K562 (cell line): ENCODE measurements around the gene PLA2G4A. TPM values are rescaled to one million over a fixed set of nuclear protein-coding genes. Genes with fewer than 3 reads are reported as not detected.

ENCODE experiments used
- ATAC-seq: fragments of 200-7000 bp; cut with Tn5 transposase; 3 replicates; pipeline ENCODE4 v1.9.1; 2020; ENCODE audit warnings: moderate library complexity
- BruUV-seq: library from RNA; stranded (reverse); fragments of 400-500 nt; replicated peaks from 2 replicates; lab custom pipeline; 2021; lab: Mats Ljungman, UMichigan
- CTCF ChIA-PET: fragments of 300-600 bp; formaldehyde crosslinking; extraction: SDS; loops from one replicate; lab custom pipeline; 2021; ENCODE audit warnings: low intra/inter-chr PET ratio; lab: Yijun Ruan, JAX
- POLR2A ChIA-PET: fragments of 300-600, 350-650 bp; sonication (Branson Sonifier 250); formaldehyde crosslinking; extraction: SDS; loops from one replicate; lab custom pipeline; 2021; ENCODE audit warnings: antibody characterized with exemption, inconsistent platforms; lab: Yijun Ruan, JAX
- DNase-seq, 4 experiments: peaks; one replicate each; pipeline versions ENCODE4 v3.0.0 to v3.0.0-alpha.2; 2011 to 2018; ENCODE audit warnings: low spot score in 3 of 4, mixed read lengths in 3 of 4; ENCODE audit errors: extremely low read depth in 1 of 4
- FAIRE-seq: peaks from 2 replicates; lab custom pipeline; 2011; peaks lifted over from hg19 to GRCh38; lab: Jason Lieb, UNC
- H2AFZ ChIP-seq: 2 replicates; pipeline ENCODE4 v1.6.0; 2011; ENCODE audit warnings: low read depth, low read length, control low read depth, inconsistent platforms
- H3K27ac ChIP-seq: fragments of 200-600 bp; 3 replicates; pipeline ENCODE4 v1.8.0; 2011; ENCODE audit warnings: low read depth, mild to moderate bottlenecking, control low read depth, inconsistent platforms, low read length, moderate library complexity, mixed read lengths; ENCODE audit errors: extremely low read depth
- H3K27me3 ChIP-seq, 2 experiments: fragments of 300-600 bp in 1 of 2; 2 replicates in 1 of 2; 3 replicates in 1 of 2; pipeline versions ENCODE4 v1.6.0 to v1.8.0; 2011; ENCODE audit warnings: inconsistent platforms in 2 of 2, low read length in 2 of 2, mild to moderate bottlenecking in 1 of 2, mixed read lengths in 1 of 2, moderate library complexity in 1 of 2; ENCODE audit not compliant: control insufficient read depth in 2 of 2, insufficient read depth in 2 of 2
- H3K36me3 ChIP-seq: fragments of 300-600 bp; 3 replicates; pipeline ENCODE4 v1.8.0; 2011; ENCODE audit warnings: mild to moderate bottlenecking, low read length, inconsistent platforms; ENCODE audit not compliant: control insufficient read depth, insufficient read depth
- H3K4me1 ChIP-seq, 2 experiments: fragments of 200-600 bp in 1 of 2; replicated peaks in 1 of 2; 2 replicates in 1 of 2; 3 replicates in 1 of 2; pipeline versions ENCODE4 v1.5.1 to v1.8.0; 2011; ENCODE audit warnings: inconsistent platforms in 2 of 2, low read length in 2 of 2, mild to moderate bottlenecking in 1 of 2, mixed read lengths in 1 of 2, moderate library complexity in 1 of 2; ENCODE audit not compliant: control insufficient read depth in 2 of 2, insufficient read depth in 2 of 2
- H3K4me2 ChIP-seq: 2 replicates; pipeline ENCODE4 v1.6.1; 2011; ENCODE audit warnings: low read length, control low read depth, inconsistent platforms, mixed read lengths; ENCODE audit not compliant: insufficient read depth
- H3K4me3 ChIP-seq: fragments of 200-600 bp; sonication (generic), shearing (Covaris generic); 2 replicates; pipeline ENCODE4 v1.5.1; 2016; ENCODE audit warnings: control low read depth, inconsistent platforms
- H3K79me2 ChIP-seq: fragments of 200-600 bp; 3 replicates; pipeline ENCODE4 v1.8.0; 2011; ENCODE audit warnings: low read length, inconsistent platforms; ENCODE audit not compliant: control insufficient read depth, insufficient read depth
- H3K9ac ChIP-seq, 2 experiments: 2 replicates each; pipeline versions ENCODE4 v1.6.0 to v1.6.1; 2011; ENCODE audit warnings: low read depth in 2 of 2, low read length in 2 of 2, control low read depth in 1 of 2, inconsistent platforms in 1 of 2, mild to moderate bottlenecking in 1 of 2, mixed read lengths in 1 of 2; ENCODE audit not compliant: insufficient read depth in 1 of 2
- H3K9me1 ChIP-seq: one replicate; pipeline ENCODE4 v1.6.0; 2011; ENCODE audit warnings: inconsistent platforms, mild to moderate bottlenecking, low read length, moderate library complexity; ENCODE audit not compliant: control insufficient read depth, insufficient read depth
- H3K9me3 ChIP-seq: replicated peaks from 2 replicates; pipeline ENCODE4 v1.5.1; 2011; ENCODE audit warnings: low read depth, low read length, inconsistent platforms; ENCODE audit not compliant: control insufficient read depth, insufficient read depth
- H4K20me1 ChIP-seq: replicated peaks from 2 replicates; pipeline ENCODE4 v1.6.1; 2011; ENCODE audit warnings: low read length, inconsistent platforms, mixed read lengths; ENCODE audit not compliant: control insufficient read depth, insufficient read depth
- DEAF1 ChIP-seq: fragments of 450-650 bp; formaldehyde crosslinking; IDR thresholded peaks from 2 replicates; pipeline ENCODE4 v1.4.0; 2020; ENCODE audit warnings: mild to moderate bottlenecking, moderate library complexity
- MCM3 ChIP-seq: fragments of 450-650 bp; IDR thresholded peaks from 2 replicates; pipeline ENCODE4 v1.6.1; 2016
- ZNF175 ChIP-seq: fragments of 200-800 bp; sonication (Bioruptor generic); IDR thresholded peaks from 2 replicates; pipeline ENCODE4 v1.6.1; 2016; ENCODE audit warnings: low read depth, mild to moderate bottlenecking, missing genetic modification characterization, missing compliant biosample characterization
- ZNF407 ChIP-seq: fragments of 450-650 bp; IDR thresholded peaks from 2 replicates; pipeline ENCODE4 v1.6.1; 2016; ENCODE audit warnings: low read depth
- ZNF609 ChIP-seq: sonication (generic); formaldehyde crosslinking; IDR thresholded peaks from 2 replicates; pipeline ENCODE4 v1.8.1; 2023; ENCODE audit warnings: missing genetic modification reagents, mild to moderate bottlenecking, borderline replicate concordance
- WGBS: fragments of 100-300 bp; shearing (Covaris generic); methylation state at CpG from one replicate; pipeline ENCODE4 v1.1.6; 2016; ENCODE audit warnings: low coverage, mixed read lengths; ENCODE audit not compliant: insufficient coverage; ENCODE audit errors: missing lambda C conversion rate; 5-methylcytosine and 5-hydroxymethylcytosine counted together
- in situ Hi-C: fragments of 300-500 bp; cut with MboI; formaldehyde crosslinking; loops from 4 replicates; pipeline ENCODE4 v1.15.0; 2018; ENCODE audit warnings: inconsistent platforms, mixed read lengths
- intact Hi-C: fragments of 100-400 bp; cut with micrococcal nuclease; formaldehyde crosslinking; loops from 2 replicates; pipeline ENCODE4 v1.14.2; 2022
- polyA plus RNA-seq, 8 experiments: library from polyadenylated mRNA; depleted of rRNA in 4 of 8; stranded (reverse) in 5 of 8; unstranded in 3 of 8; fragments of >200 nt; fragmentation: Nextera tagmentation in 2 of 8; fragmentation: Illumina TruSeq in 1 of 8; extraction: Ambion mirVana in 2 of 8; extraction: Trizol in 1 of 8; gene quantifications; 2 replicates each; pipeline versions ENCODE4 v1.2.1 to v1.2.3, GENCODE V29; 2011 to 2014; ENCODE audit warnings: inconsistent platforms in 1 of 8, missing spikeins in 1 of 8
- total RNA-seq, 7 experiments: library from RNA; depleted of rRNA in 6 of 7; stranded (reverse); fragments of >200 nt in 6 of 7; fragmentation: Illumina TruSeq in 2 of 7; extraction: Trizol in 2 of 7; gene quantifications; 2 replicates each; pipeline versions ENCODE4 v1.2.1 to v1.2.3, GENCODE V29; 2011 to 2021; ENCODE audit warnings: low replicate concordance in 1 of 7

PLA2G4A gene
- total and polyA plus RNA-seq, 9 of the 15 experiments (the other 6 are each of a cell fraction or from before 2014, with no cell fraction given) = 0.04 to 0.71 (median 0.22) TPM; not detected in 4

GRCh38 chr1:186873687-186874086, 44.9 kb downstream of the PLA2G4A start:
- no peaks in the 10 kb centered on the region for H4K20me1 ChIP-seq
- no peak overlapping the region for H3K4me3 ChIP-seq
- H3K4me2 ChIP-seq = no peak overlapping the region
- BruUV-seq = no TSS peak
- no peaks in the 10 kb centered on the region for H3K9me1 ChIP-seq
- H3K27me3 ChIP-seq = no peaks in the 10 kb centered on the region
- in situ Hi-C loops = no loop called here
- H3K79me2 ChIP-seq = no peaks in the 10 kb centered on the region
- no peak for DNase-seq
- H3K9ac ChIP-seq = no peak overlapping the region
- H3K9me3 ChIP-seq = no peaks in the 10 kb centered on the region
- WGBS = 0% methylated on average over 1 of the region's 1 CpG
- CTCF ChIA-PET = no interaction called here
- POLR2A ChIA-PET = no interaction called here
- H3K4me1 ChIP-seq = no peaks in the 10 kb centered on the region
- no peak for ATAC-seq
- no peak for FAIRE-seq
- H3K36me3 ChIP-seq = no peaks in the 10 kb centered on the region
- H2AFZ ChIP-seq = no peak overlapping the region
- no peak overlapping the region for H3K27ac ChIP-seq
- intact Hi-C loops = no loop called here
- no peak for TF ChIP-seq MCM3
- TF ChIP-seq ZNF407 = no peak
- no peak for TF ChIP-seq ZNF175 (CRISPR knock-in tag)
- TF ChIP-seq DEAF1 (CRISPR knock-in tag) = no peak
- TF ChIP-seq ZNF609 (CRISPR knock-in tag) = no peak
- TF ChIP-seq, all 486 proteins: peak for 0
